ENCODE results near the gene FUT3. TPM values are rescaled to one million over a fixed set of nuclear protein-coding genes. Genes with fewer than 3 reads are reported as not detected.

The FUT3 gene
- polyA plus RNA-seq, 1 of the 3 experiments (the other 2 are of a cell fraction): not detected

DNA sequence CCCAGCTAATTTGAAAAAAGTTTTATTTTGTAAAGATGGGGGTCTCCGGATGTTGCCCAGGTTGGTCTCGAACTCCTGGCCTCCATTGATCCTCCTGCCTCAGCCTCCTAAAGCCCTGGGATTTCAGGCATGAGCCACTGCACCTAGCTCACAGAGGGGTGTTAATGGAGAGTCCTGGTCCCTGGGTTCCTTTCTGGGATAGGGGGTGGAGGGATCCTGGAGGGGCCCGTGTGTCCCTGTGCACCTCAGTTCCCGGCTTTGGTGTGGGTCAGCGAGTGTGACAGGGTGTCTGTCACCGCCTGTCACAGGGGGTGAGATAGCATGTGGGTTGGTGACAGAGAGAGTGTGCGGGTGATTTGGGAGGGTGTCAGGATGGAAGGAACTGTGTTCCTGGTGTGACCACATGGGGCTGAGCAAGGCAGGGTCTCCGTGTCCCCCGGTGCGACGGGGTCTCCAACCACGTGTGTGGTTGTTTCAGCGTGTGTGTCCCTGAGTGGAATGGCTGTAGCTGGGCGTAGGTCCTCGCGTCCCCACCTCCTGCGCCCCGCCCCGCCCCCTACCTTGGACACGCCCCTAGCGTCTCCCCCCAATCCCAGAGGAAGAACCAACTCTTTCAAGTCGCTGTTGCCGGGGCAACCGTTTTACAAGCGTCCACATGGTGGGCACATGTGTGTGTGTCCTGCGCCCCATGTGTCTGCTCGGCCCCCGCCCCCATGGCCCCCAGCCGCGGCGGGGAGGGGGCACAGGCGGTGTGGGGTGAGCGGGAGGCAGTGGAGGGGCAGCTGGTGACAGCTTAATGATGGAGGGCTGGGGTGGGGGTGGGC, 49.2 kb downstream of the FUT3 start:
- WGBS (ENCODE audit: low lambda C conversion rate): 69% methylated on average over 9 of the region's 33 CpGs
- Histone ChIP-seq H3K4me3 (ENCODE audit: low read depth in 2 of 2, low read length in 1 of 2) (no peak overlapping the region), H3K9ac (no peak overlapping the region), H3K27me3 (ENCODE audit: insufficient read depth) (peaks cover 6% of the 10 kb centered on the region; the same call in 1 of the 2 replicates), H3K79me2 (ENCODE audit: insufficient read depth) (no peaks in the 10 kb centered on the region), H4K20me1 (ENCODE audit: insufficient read depth) (no peaks in the 10 kb centered on the region), H3F3A (replicated peaks; ENCODE audit: insufficient read depth) (no peaks in the 10 kb centered on the region), H3K36me3 (replicated peaks in 1 of 2; ENCODE audit: control insufficient read depth in 1 of 2, insufficient read depth in 2 of 2, low read length in 1 of 2) (no peaks in the 10 kb centered on the region), H3K9me2 (no peaks in the 10 kb centered on the region), H3K9me3 (no peaks in the 10 kb centered on the region), H2AFZ (ENCODE audit: low read depth) (no peak overlapping the region), H3K4me1 (ENCODE audit: control insufficient read depth in 1 of 2, insufficient read depth in 2 of 2, low read depth in 1 of 2, low read length in 1 of 2) (peaks cover 3 to 35% of the 10 kb centered on the region in 2 experiments; a peak in 1 of 4 replicates), H3K4me2 (no peak overlapping the region), H3K27ac (ENCODE audit: low read depth in 2 of 2, low read length in 1 of 2) (no peak overlapping the region)
- TF ChIP-seq RAD21 (IDR thresholded peaks at IDR 0.05; ENCODE audit: low read length) (no peak), POLR2AphosphoS5 (IDR thresholded peaks at IDR 0.05; ENCODE audit: low read depth, low read length) (no peak), SIN3A (IDR thresholded peaks at IDR 0.05; ENCODE audit: borderline replicate concordance, low read depth, low read length) (no peak), FOXM1 (IDR thresholded peaks at IDR 0.05; ENCODE audit: low read depth) (no peak), CHD2 (IDR thresholded peaks at IDR 0.05; ENCODE audit: low read length, partially characterized antibody) (peak; percentile 19), MXI1 (IDR thresholded peaks at IDR 0.05; ENCODE audit: low read depth, low read length) (peak; percentile 71)
- POLR2A ChIA-PET: interaction anchor here (1.1 kb wide), 1 partner anchor 26 kb away, joined by 3 read pairs; no protein-coding TSS in a partner anchor
- CTCF ChIA-PET: interaction anchor here (1.1 to 3.9 kb wide), 9 partner anchors 9 to 220 kb away, joined by 3 to 51 read pairs (median 8); partner anchors contain the start of gene RANBP3
- peak; percentile 66 for DNase-seq

DNA sequence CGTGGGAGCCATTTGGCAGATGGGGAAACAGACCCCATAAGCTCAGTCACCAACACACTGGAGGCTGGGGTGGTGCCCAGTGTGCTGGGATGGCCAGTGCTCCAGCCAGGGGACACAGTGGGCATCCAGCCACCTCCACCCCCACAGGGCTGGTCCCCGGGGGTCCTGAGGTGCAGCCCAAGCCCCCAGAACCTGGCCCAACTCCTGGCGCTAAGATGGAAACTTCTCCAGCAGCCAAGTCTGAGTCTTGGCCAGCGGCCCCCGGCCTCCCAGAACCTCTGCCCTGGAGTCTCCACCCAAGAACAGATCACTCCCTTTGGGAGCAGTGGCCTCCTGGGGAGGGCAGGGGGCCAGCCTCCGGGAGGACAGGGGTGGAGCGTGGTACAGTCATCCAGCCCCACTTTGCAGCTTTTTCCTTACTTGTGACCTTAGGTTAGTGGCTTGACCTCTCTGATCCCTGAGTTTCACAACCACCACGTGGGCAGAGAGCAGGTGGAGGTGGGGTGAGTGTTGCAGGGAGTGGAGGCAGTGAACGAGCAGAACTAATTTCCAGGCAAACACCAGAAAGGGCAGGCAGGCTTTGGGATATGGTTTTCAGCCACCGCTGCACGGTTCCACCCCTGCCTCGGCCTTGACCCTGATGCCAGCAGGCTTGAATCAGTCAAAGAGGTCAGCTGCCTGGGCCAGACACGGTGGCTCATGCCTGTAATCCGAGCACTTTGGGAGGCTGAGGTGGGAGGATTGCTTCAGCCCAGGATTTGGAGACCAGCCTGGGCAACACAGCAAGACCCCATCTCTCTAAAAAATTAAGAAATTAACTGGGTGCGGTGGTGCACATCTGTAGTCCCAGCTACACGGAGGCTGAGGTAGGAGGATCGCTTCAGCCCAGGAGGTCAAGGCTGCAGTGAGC, 50.6 kb downstream of the FUT3 start:
- no peak overlapping the region; a peak in 1 of 4 replicates for H3K27ac ChIP-seq (ENCODE audit: low read depth in 2 of 2, low read length in 1 of 2)
- no peaks in the 10 kb centered on the region for H3K9me2 ChIP-seq
- POLR2A ChIA-PET: interaction anchor here (1.6 kb wide), 1 partner anchor 82 kb away, joined by 4 read pairs; no protein-coding TSS in a partner anchor
- H3K9ac ChIP-seq: no peak overlapping the region
- H3K27me3 ChIP-seq (ENCODE audit: insufficient read depth): peaks cover 6% of the 10 kb centered on the region; the same call in 1 of the 2 replicates
- CTCF ChIA-PET: interaction anchor here (1.4 to 4.2 kb wide), 3 partner anchors 23 to 222 kb away, joined by 3 to 51 read pairs (median 22); partner anchors contain the start of gene NDUFA11
- H3K4me1 ChIP-seq (ENCODE audit: control insufficient read depth in 1 of 2, insufficient read depth in 2 of 2, low read depth in 1 of 2, low read length in 1 of 2): peaks cover 3 to 35% of the 10 kb centered on the region in 2 experiments; a peak in 1 of 4 replicates
- WGBS (ENCODE audit: low lambda C conversion rate): 79% methylated on average over 10 of the region's 17 CpGs
- H3F3A ChIP-seq (replicated peaks; ENCODE audit: insufficient read depth): no peaks in the 10 kb centered on the region
- H3K36me3 ChIP-seq (replicated peaks in 1 of 2; ENCODE audit: control insufficient read depth in 1 of 2, insufficient read depth in 2 of 2, low read length in 1 of 2): no peaks in the 10 kb centered on the region
- no peaks in the 10 kb centered on the region for H3K9me3 ChIP-seq
- no peak for DNase-seq
- H3K79me2 ChIP-seq (ENCODE audit: insufficient read depth): no peaks in the 10 kb centered on the region
- no peak overlapping the region for H3K4me3 ChIP-seq (ENCODE audit: low read depth in 2 of 2, low read length in 1 of 2)
- H4K20me1 ChIP-seq (ENCODE audit: insufficient read depth): no peaks in the 10 kb centered on the region
- H2AFZ ChIP-seq (ENCODE audit: low read depth): no peak overlapping the region
- H3K4me2 ChIP-seq: no peak overlapping the region
- TF ChIP-seq RXRA (IDR thresholded peaks at IDR 0.05; ENCODE audit: borderline replicate concordance, low read depth): no peak
- TF ChIP-seq FOXM1 (IDR thresholded peaks at IDR 0.05; ENCODE audit: low read depth): no peak
- no peak for TF ChIP-seq POLR2AphosphoS5 (IDR thresholded peaks at IDR 0.05; ENCODE audit: low read depth, low read length)
- TF ChIP-seq NFIC (IDR thresholded peaks at IDR 0.05; ENCODE audit: borderline replicate concordance): no peak
- no peak for TF ChIP-seq CHD2 (IDR thresholded peaks at IDR 0.05; ENCODE audit: low read length, partially characterized antibody)
- TF ChIP-seq JUND (IDR thresholded peaks at IDR 0.05): no peak
- no peak for TF ChIP-seq RAD21 (IDR thresholded peaks at IDR 0.05; ENCODE audit: low read length)
- TF ChIP-seq, protein P1, sequence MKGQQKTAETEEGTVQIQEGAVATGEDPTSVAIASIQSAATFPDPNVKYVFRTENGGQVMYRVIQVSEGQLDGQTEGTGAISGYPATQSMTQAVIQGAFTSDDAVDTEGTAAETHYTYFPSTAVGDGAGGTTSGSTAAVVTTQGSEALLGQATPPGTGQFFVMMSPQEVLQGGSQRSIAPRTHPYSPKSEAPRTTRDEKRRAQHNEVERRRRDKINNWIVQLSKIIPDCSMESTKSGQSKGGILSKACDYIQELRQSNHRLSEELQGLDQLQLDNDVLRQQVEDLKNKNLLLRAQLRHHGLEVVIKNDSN (IDR thresholded peaks at IDR 0.05; ENCODE audit: borderline replicate concordance, low read depth): no peak
- no peak for TF ChIP-seq RCOR1 (IDR thresholded peaks at IDR 0.05; ENCODE audit: low read length)
- TF ChIP-seq, protein P2, sequence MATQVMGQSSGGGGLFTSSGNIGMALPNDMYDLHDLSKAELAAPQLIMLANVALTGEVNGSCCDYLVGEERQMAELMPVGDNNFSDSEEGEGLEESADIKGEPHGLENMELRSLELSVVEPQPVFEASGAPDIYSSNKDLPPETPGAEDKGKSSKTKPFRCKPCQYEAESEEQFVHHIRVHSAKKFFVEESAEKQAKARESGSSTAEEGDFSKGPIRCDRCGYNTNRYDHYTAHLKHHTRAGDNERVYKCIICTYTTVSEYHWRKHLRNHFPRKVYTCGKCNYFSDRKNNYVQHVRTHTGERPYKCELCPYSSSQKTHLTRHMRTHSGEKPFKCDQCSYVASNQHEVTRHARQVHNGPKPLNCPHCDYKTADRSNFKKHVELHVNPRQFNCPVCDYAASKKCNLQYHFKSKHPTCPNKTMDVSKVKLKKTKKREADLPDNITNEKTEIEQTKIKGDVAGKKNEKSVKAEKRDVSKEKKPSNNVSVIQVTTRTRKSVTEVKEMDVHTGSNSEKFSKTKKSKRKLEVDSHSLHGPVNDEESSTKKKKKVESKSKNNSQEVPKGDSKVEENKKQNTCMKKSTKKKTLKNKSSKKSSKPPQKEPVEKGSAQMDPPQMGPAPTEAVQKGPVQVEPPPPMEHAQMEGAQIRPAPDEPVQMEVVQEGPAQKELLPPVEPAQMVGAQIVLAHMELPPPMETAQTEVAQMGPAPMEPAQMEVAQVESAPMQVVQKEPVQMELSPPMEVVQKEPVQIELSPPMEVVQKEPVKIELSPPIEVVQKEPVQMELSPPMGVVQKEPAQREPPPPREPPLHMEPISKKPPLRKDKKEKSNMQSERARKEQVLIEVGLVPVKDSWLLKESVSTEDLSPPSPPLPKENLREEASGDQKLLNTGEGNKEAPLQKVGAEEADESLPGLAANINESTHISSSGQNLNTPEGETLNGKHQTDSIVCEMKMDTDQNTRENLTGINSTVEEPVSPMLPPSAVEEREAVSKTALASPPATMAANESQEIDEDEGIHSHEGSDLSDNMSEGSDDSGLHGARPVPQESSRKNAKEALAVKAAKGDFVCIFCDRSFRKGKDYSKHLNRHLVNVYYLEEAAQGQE (IDR thresholded peaks at IDR 0.05; ENCODE audit: low read depth, low read length): no peak
- TF ChIP-seq SMC3 (IDR thresholded peaks at IDR 0.05; ENCODE audit: low read depth, low read length): no peak
- TF ChIP-seq FOSL2 (IDR thresholded peaks at IDR 0.05; ENCODE audit: borderline replicate concordance, low read depth): no peak
- TF ChIP-seq, protein P3, sequence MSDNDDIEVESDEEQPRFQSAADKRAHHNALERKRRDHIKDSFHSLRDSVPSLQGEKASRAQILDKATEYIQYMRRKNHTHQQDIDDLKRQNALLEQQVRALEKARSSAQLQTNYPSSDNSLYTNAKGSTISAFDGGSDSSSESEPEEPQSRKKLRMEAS (IDR thresholded peaks at IDR 0.05; ENCODE audit: low read depth): no peak
- TF ChIP-seq, protein P4, sequence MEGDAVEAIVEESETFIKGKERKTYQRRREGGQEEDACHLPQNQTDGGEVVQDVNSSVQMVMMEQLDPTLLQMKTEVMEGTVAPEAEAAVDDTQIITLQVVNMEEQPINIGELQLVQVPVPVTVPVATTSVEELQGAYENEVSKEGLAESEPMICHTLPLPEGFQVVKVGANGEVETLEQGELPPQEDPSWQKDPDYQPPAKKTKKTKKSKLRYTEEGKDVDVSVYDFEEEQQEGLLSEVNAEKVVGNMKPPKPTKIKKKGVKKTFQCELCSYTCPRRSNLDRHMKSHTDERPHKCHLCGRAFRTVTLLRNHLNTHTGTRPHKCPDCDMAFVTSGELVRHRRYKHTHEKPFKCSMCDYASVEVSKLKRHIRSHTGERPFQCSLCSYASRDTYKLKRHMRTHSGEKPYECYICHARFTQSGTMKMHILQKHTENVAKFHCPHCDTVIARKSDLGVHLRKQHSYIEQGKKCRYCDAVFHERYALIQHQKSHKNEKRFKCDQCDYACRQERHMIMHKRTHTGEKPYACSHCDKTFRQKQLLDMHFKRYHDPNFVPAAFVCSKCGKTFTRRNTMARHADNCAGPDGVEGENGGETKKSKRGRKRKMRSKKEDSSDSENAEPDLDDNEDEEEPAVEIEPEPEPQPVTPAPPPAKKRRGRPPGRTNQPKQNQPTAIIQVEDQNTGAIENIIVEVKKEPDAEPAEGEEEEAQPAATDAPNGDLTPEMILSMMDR (IDR thresholded peaks at IDR 0.05): no peak
- TF ChIP-seq EP300 (IDR thresholded peaks at IDR 0.05; ENCODE audit: borderline replicate concordance in 1 of 2, low read depth in 1 of 2, low read length in 1 of 2): no peak
